Muscle layer of duodenum (tissue), 2 donors: ENCODE measurements around the gene PER2.
A peak's percentile ranks its signal among the peaks of the same experiment; 100 is the strongest.
"Not testable (repeated sequence)": the region's sequence is repeated elsewhere in the genome, so short reads cannot be mapped to it uniquely, and the experiment has no call there.

Source experiments
- H3K27ac ChIP-seq: one replicate; pipeline ENCODE4 v1.7.0; 2013; ENCODE audit warnings: mild to moderate bottlenecking, low read length
- H3K27me3 ChIP-seq: one replicate; pipeline ENCODE4 v1.7.0; 2013; ENCODE audit warnings: low read depth, mild to moderate bottlenecking, control low read depth, low read length
- H3K36me3 ChIP-seq, 2 donors: one replicate each; pipeline ENCODE4 v1.7.0; 2013; ENCODE audit warnings: low read length in 2 of 2, control low read depth in 1 of 2, mild to moderate bottlenecking in 1 of 2; ENCODE audit not compliant: insufficient read depth in 2 of 2, control insufficient read depth in 1 of 2
- H3K4me1 ChIP-seq, 2 donors: one replicate each; pipeline ENCODE4 v1.7.0; 2013; ENCODE audit warnings: low read length in 2 of 2, mild to moderate bottlenecking in 2 of 2, control low read depth in 1 of 2, moderate library complexity in 1 of 2; ENCODE audit not compliant: insufficient read depth in 2 of 2, control insufficient read depth in 1 of 2
- H3K4me3 ChIP-seq, 2 donors: one replicate each; pipeline ENCODE4 v1.7.0; 2013; ENCODE audit warnings: low read length in 2 of 2, low read depth in 1 of 2, mild to moderate bottlenecking in 1 of 2
- H3K9me3 ChIP-seq, 2 donors: one replicate each; pipeline ENCODE4 v1.7.0; 2013; ENCODE audit warnings: low read length in 2 of 2, control low read depth in 1 of 2, mild to moderate bottlenecking in 1 of 2; ENCODE audit not compliant: control insufficient read depth in 1 of 2
- donor health status: healthy.

PER2 gene

DNA sequence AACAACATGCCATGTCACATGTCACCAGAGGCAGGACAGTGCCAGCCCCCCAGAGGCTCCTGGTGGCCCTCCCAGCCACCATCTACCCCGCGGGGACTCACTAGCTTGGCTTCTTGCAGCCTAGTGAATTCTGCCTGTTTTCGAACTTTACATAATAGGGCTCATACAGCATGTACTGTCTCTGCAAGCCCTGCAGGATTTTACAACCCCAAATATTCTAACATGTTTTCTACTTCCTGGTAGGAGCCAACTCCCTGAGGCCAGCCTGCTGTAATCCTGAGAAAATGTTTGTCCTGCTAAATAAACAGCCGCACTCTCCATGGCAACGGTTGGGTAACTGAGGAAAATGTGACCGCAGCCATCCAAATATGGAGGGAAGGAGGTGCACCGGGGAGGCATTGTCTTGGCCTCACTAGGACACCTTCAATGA lies 2.7 kb downstream of the PER2 start:
- no peaks in the 10 kb centered on the region for H3K27me3 ChIP-seq
- peaks cover 26 to 50% of the 10 kb centered on the region in 2 donors for H3K4me1 ChIP-seq
- H3K27ac ChIP-seq: peak overlapping the region; percentile 89
- no peaks in the 10 kb centered on the region for H3K9me3 ChIP-seq
- peaks cover 0 to 14% of the 10 kb centered on the region in 2 donors for H3K36me3 ChIP-seq
- peak overlapping the region; percentile 20 to 26 for H3K4me3 ChIP-seq

DNA sequence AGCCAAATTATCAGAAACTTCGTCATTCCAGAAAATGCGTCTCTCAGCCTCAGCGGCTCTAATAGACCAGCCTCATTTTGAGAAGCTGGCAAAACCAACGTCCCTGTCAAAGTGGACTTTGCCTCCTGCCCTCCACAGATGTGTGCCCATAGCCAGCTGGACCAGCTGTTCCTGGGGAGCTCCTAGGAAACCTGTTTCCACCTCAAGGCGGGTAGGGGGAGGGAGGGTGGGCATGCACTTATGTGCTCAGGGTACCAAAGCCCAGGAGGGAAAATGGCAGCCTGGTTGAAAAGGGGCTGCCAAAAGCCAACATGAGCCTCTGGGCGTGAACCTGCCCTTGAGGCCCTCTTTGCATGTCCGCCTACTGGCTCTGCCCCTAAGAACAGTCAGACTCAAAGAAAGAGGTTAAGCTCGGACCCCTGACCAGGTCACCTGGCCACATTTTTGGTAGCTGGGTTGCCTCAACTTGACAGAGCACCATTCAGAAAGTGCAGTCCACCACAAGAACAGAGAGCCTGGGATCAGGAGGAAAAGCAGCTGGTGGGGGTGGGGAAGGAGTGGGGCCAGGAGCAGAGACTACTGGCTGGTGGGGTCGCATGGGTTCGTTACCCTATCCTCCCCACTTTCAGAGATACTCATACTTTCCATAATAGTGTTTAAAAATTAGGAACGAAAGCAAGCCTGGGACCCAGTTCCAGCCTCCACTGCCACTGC lies 3.5 kb downstream of the PER2 start:
- Histone ChIP-seq H3K9me3 (no peaks in the 10 kb centered on the region), H3K4me3 (peak overlapping the region; percentile 20 to 26), H3K27ac (peak overlapping the region; percentile 89), H3K4me1 (peaks cover 26 to 50% of the 10 kb centered on the region in 2 donors), H3K27me3 (no peaks in the 10 kb centered on the region), H3K36me3 (peaks cover 0 to 14% of the 10 kb centered on the region in 2 donors)

DNA sequence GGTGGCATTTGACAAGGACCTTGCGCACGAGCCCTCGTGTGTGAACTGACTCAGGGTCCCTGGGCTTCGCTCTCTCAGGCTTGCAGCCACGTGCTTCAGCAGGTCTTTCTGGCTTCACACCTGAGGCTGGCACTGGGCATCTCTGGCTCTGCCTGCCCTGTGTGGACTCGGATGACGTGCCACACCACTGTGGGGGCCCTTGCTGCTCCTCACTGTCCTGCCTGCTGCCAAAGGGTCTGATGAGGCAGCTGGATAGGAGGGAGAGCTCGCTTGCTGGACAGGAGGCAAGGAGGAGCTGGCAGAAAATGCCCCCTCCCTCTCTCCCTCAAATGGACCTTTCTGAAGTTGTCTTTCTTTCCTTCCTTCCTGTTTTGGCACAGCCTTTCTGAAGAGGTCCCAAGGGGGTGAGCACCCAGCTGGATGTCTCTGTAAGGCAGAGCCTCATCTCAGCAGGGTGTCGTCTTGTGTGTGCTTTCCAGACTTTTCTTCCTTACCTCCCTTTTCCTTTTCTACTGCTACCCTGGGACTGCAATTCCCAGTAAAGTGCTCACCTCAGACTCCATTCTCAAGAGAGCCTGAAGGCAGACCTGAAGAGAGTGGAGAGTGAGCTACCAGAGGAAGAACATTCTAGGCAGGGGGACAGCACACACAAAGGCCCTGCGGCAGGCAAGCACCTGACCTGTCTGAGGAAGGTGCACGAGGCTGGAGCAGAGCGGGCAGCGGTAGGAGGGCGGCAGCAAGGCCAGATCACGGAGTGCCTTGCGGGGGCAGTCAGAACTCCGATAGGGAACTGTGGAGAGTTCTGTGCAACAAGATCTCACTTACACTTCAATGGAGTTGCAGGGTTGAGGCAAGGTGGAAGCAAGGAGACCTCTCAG lies 5.3 kb downstream of the PER2 start:
- Histone ChIP-seq H3K27ac (no peak overlapping the region), H3K9me3 (no peaks in the 10 kb centered on the region), H3K27me3 (no peaks in the 10 kb centered on the region), H3K4me3 (no peak overlapping the region), H3K36me3 (peaks cover 0 to 14% of the 10 kb centered on the region in 2 donors), H3K4me1 (peaks cover 19 to 41% of the 10 kb centered on the region in 2 donors)

- Histone ChIP-seq H3K4me3 (no peak overlapping the region), H3K9me3 (no peaks in the 10 kb centered on the region), H3K27me3 (no peaks in the 10 kb centered on the region), H3K36me3 (peaks cover 5 to 16% of the 10 kb centered on the region in 2 donors), H3K27ac (no peak overlapping the region), H3K4me1 (peaks cover 14 to 36% of the 10 kb centered on the region in 2 donors)
These were observed 6.5 kb downstream of the PER2 start for GRCh38 chr2:238281826-238282480.

GRCh38 chr2:238280083-238280825 lies 8.2 kb downstream of the PER2 start:
- no peaks in the 10 kb centered on the region for H3K27me3 ChIP-seq
- no peak overlapping the region for H3K4me3 ChIP-seq
- H3K27ac ChIP-seq: no peak overlapping the region
- H3K36me3 ChIP-seq: peaks cover 19 to 24% of the 10 kb centered on the region in 2 donors
- H3K4me1 ChIP-seq: peaks cover 3 to 20% of the 10 kb centered on the region in 2 donors
- no peaks in the 10 kb centered on the region for H3K9me3 ChIP-seq

DNA sequence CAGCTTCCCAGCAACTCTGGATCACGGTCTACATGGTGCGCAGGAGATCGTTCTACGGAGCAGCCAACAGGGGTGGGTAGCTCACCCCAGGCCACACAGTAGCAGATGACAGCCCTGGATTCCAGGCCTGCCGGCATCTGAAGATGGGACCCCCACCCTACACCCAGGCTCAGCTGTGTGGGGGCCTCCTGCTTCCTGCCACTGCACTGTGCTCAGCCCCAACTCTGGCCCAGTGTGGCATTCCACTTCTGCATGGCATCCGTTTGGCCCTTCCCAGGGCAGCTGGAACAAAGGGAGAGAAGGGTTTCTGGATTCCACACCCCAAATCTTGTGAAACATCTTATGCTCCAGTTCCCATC lies 9.1 kb downstream of the PER2 start:
- Histone ChIP-seq H3K4me3 (no peak overlapping the region), H3K4me1 (peaks cover 0 to 15% of the 10 kb centered on the region in 2 donors), H3K27me3 (no peaks in the 10 kb centered on the region), H3K27ac (no peak overlapping the region), H3K9me3 (no peaks in the 10 kb centered on the region), H3K36me3 (peaks cover 24 to 34% of the 10 kb centered on the region in 2 donors)

DNA sequence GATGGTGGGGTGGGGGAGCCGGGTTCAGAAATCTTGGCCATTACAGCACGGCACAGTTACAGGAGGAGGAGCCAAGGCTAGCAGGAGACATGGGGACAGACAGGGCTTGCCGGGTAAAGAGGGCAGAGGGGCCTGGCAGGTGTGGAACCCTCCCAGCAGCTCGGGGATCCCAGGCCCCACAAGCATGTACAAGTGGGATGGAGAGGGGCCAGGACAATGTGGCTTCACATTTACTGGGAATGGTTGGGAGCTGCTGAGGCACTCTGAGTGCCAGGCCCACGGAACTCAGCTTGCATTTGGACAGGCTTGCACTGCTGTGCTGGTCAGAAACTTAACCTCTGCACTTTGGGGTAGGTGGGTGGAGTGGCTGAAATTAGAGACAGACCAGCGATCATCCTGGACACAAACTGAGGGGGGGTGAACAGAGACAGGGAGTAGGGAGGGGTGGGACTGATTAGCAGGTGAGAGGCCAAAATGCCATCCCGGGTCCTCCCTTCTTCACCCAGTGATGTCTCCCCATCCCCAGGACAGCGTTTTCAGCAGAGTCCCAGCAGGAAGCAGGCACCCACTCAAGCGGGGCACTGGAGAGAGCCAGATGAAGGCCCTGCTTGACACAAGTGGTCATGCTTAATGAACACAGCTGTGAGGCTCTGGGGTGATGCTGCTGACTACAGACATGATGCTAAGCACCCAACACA lies 9.6 kb downstream of the PER2 start:
- Histone ChIP-seq H3K27ac (no peak overlapping the region), H3K4me3 (no peak overlapping the region), H3K4me1 (peaks cover 0 to 13% of the 10 kb centered on the region in 2 donors), H3K9me3 (no peaks in the 10 kb centered on the region), H3K36me3 (peaks cover 24 to 39% of the 10 kb centered on the region in 2 donors), H3K27me3 (no peaks in the 10 kb centered on the region)

DNA sequence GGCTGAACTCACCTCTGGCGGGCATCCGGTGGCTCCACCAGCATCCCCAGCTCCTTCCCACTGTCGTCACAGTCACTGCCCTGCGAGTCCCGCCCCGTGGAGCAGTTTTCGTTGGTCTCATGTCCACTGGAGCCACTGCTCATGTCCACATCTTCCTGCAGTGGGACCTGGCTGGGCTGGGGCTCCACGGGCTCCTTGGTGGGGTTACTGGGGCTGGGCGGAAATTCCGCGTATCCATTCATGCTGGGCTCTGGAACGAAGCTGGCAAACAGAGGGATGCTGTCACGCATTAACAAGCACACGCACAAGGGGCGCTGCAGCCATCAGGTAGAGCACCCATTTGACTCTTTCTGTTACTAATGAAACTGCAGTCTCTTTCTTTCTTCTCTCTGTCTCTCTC lies 10.7 kb downstream of the PER2 start:
- no peak overlapping the region for H3K4me3 ChIP-seq
- no peaks in the 10 kb centered on the region for H3K9me3 ChIP-seq
- no peaks in the 10 kb centered on the region for H3K27me3 ChIP-seq
- H3K4me1 ChIP-seq: peaks cover 0 to 12% of the 10 kb centered on the region in 2 donors
- H3K36me3 ChIP-seq: peaks cover 30 to 45% of the 10 kb centered on the region in 2 donors
- no peak overlapping the region for H3K27ac ChIP-seq

DNA sequence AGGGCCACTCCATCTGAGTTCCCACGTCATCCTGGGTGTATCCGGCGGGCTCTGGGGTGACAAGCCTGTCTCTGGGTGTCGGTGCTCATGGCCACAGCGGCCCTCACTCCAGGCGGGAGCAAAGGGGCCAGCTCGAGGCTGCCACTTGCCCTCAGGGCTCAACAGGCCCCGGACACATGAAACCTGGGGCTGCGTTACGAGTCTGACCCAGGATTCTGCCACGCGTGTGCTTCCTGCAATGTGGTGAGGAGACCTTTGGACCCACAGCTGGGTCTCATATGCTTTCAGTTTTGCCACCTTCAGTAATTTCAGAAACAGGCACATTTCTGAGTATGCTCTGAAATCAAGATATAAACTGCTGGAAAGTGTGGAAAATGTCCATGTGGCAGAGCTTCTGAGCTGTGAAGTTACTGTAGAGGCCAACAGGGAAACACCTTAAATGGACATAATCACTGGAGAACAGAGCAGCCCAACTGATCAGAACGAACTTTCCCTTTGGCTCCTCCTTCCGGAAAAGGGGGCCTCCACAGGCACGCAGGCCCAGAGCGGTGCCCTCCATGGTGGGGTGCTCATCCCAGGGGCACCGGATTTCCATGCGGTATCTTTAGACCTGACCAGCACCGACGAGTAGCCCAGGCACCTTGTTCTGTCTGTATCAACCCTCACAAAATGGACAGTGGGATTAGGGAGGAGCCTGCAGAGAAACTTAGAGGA lies 14.1 kb downstream of the PER2 start:
- Histone ChIP-seq H3K27ac (no peak overlapping the region), H3K9me3 (no peaks in the 10 kb centered on the region), H3K36me3 (peaks cover 46 to 78% of the 10 kb centered on the region in 2 donors), H3K27me3 (no peaks in the 10 kb centered on the region), H3K4me3 (no peak overlapping the region), H3K4me1 (no peaks in the 10 kb centered on the region)

- H3K4me1 ChIP-seq, H3K27ac ChIP-seq, H3K9me3 ChIP-seq, H3K27me3 ChIP-seq, H3K4me3 ChIP-seq: not testable (repeated sequence)
- H3K36me3 ChIP-seq: peaks cover 51 to 79% of the 10 kb centered on the region in 2 donors
These were observed 15.0 kb downstream of the PER2 start for GRCh38 chr2:238273433-238273832.
